HUES48 (cell line): ENCODE data around the gene CNTN6.

Experiments used
- H3K27ac ChIP-seq: one replicate; pipeline ENCODE4 v1.7.0; 2013; ENCODE audit warnings: low read depth, low read length, inconsistent platforms
- H3K27me3 ChIP-seq: 2 replicates; pipeline ENCODE4 v1.6.1; 2013; ENCODE audit warnings: mild to moderate bottlenecking, low read length; ENCODE audit not compliant: control insufficient read depth, insufficient read depth
- H3K36me3 ChIP-seq: 2 replicates; pipeline ENCODE4 v1.6.1; 2013; ENCODE audit warnings: low read length; ENCODE audit not compliant: control insufficient read depth, insufficient read depth
- H3K4me1 ChIP-seq: 2 replicates; pipeline ENCODE4 v1.6.1; 2013; ENCODE audit warnings: mild to moderate bottlenecking, low read length; ENCODE audit not compliant: control insufficient read depth, insufficient read depth
- H3K4me3 ChIP-seq: 2 replicates; pipeline ENCODE4 v1.5.1; 2013; ENCODE audit warnings: mild to moderate bottlenecking, low read depth, low read length
- H3K9ac ChIP-seq: 2 replicates; pipeline ENCODE4 v1.6.1; 2013; ENCODE audit warnings: mild to moderate bottlenecking, low read depth, low read length, moderate library complexity
- H3K9me3 ChIP-seq: 2 replicates; pipeline ENCODE4 v1.6.1; 2013; ENCODE audit warnings: low read length; ENCODE audit not compliant: control insufficient read depth, insufficient read depth

Gene CNTN6

GRCh38 chr3:1216856-1217255, 124.0 kb downstream of the CNTN6 start:
- Histone ChIP-seq H3K4me3 (no peak overlapping the region), H3K36me3 (no peaks in the 10 kb centered on the region), H3K9me3 (no peaks in the 10 kb centered on the region), H3K9ac (no peak overlapping the region), H3K27ac (no peak overlapping the region), H3K4me1 (peaks cover 10% of the 10 kb centered on the region; the same call in 1 of the 2 replicates), H3K27me3 (no peaks in the 10 kb centered on the region)

DNA sequence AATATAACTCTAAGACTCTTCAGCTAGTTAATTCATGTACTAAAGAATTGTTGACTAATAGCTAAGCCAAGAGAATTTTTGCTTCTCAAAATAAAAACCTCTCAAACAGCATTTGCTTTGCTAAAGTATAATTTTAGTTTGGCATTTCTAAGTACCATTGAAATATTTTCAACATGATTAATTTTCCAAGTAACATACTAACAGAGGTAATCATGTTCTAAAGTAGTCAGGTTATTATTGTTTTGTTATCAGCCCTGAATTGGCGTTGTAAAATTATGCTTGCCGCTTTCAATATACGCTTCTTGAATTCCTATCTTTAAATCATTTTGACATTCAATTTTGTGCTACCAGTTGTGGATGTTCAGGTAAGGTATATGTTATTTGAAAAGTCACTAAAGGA, 134.3 kb downstream of the CNTN6 start:
- H3K9ac ChIP-seq, result no peak overlapping the region
- H3K9me3 ChIP-seq, result no peaks in the 10 kb centered on the region
- H3K27ac ChIP-seq, result no peak overlapping the region
- H3K27me3 ChIP-seq, result no peaks in the 10 kb centered on the region
- H3K36me3 ChIP-seq, result no peaks in the 10 kb centered on the region
- H3K4me1 ChIP-seq, result 0 out of 2 replicates have a peak, but pooled peaks cover 7% of the 10 kb centered on the region
- H3K4me3 ChIP-seq, result no peak overlapping the region

- no peaks in the 10 kb centered on the region for H3K9me3 ChIP-seq
- H3K36me3 ChIP-seq, result no peaks in the 10 kb centered on the region
- H3K27ac ChIP-seq, result no peak overlapping the region
- no peak overlapping the region for H3K4me3 ChIP-seq
- H3K27me3 ChIP-seq, result no peaks in the 10 kb centered on the region
- peaks cover 12% of the 10 kb centered on the region; the same call in 1 of the 2 replicates for H3K4me1 ChIP-seq
- H3K9ac ChIP-seq, result no peak overlapping the region
Measured at GRCh38 chr3:1228289-1228688, 135.5 kb downstream of the CNTN6 start.

- peaks cover 12% of the 10 kb centered on the region; the same call in 1 of the 2 replicates for H3K4me1 ChIP-seq
- no peak overlapping the region for H3K27ac ChIP-seq
Measured at GRCh38 chr3:1230920-1231319, 138.1 kb downstream of the CNTN6 start.

GRCh38 chr3:1232276-1232675, 139.5 kb downstream of the CNTN6 start:
- Histone ChIP-seq H3K9ac (no peak overlapping the region), H3K9me3 (no peaks in the 10 kb centered on the region), H3K36me3 (no peaks in the 10 kb centered on the region), H3K4me1 (peaks cover 12% of the 10 kb centered on the region; the same call in 1 of the 2 replicates), H3K4me3 (no peak overlapping the region), H3K27ac (no peak overlapping the region), H3K27me3 (no peaks in the 10 kb centered on the region)

More at GRCh38 chr3:1230920-1231319, 138.1 kb downstream of the CNTN6 start:
- no peaks in the 10 kb centered on the region for H3K9me3 ChIP-seq
- no peaks in the 10 kb centered on the region for H3K27me3 ChIP-seq
- H3K36me3 ChIP-seq, result no peaks in the 10 kb centered on the region
- no peak overlapping the region for H3K9ac ChIP-seq
- no peak overlapping the region for H3K4me3 ChIP-seq

GRCh38 chr3:1235526-1236120, 142.8 kb downstream of the CNTN6 start:
- Histone ChIP-seq H3K27ac (peak overlapping the region; percentile 77), H3K4me3 (no peak overlapping the region), H3K4me1 (peaks cover 12% of the 10 kb centered on the region; the same call in 1 of the 2 replicates), H3K36me3 (no peaks in the 10 kb centered on the region), H3K9ac (no peak overlapping the region), H3K27me3 (no peaks in the 10 kb centered on the region), H3K9me3 (no peaks in the 10 kb centered on the region)

DNA sequence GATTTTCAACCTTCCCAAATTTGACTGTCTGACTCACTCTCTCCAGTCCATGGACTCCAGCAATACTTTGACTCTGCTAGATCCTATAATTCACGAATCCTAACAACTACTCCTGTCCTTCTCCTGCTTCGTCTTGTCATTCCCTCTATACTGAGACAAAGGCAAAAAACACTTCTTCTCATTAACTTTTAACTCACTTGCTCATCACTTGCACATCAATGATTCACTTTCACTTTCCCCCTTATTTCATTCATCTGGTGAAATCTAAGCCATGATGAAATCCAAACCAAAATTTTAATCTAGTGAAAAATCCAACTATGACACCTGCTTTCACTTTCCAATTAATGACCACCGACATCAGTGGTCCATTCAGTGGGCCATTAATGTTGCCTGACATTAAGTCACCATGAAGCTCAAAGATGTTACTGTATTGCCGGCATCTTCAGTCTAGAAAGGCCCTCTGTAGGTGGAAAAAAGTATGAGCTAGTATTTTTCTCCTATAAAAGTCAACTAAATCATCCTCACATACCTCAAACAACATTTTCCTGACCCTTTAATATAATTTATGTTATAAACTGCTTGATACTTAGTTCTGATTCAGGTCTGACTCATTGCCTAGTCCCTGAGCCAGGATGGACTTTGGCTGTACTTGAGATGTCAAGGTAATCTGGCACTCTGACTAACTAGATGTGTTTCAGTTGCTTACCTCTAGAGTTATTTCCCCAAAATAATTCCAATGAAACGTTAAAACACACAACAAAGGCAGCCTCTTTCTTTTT, 158.6 kb downstream of the CNTN6 start:
- no peak overlapping the region for H3K9ac ChIP-seq
- H3K27ac ChIP-seq, result no peak overlapping the region
- H3K27me3 ChIP-seq, result no peaks in the 10 kb centered on the region
- peaks cover 9% of the 10 kb centered on the region for H3K4me1 ChIP-seq
- H3K36me3 ChIP-seq, result no peaks in the 10 kb centered on the region
- no peaks in the 10 kb centered on the region for H3K9me3 ChIP-seq
- H3K4me3 ChIP-seq, result no peak overlapping the region

- no peak overlapping the region for H3K4me3 ChIP-seq
- no peaks in the 10 kb centered on the region for H3K36me3 ChIP-seq
- no peaks in the 10 kb centered on the region for H3K27me3 ChIP-seq
- no peak overlapping the region for H3K9ac ChIP-seq
- no peaks in the 10 kb centered on the region for H3K9me3 ChIP-seq
- no peak overlapping the region for H3K27ac ChIP-seq
- H3K4me1 ChIP-seq, result peaks cover 9% of the 10 kb centered on the region
Measured at GRCh38 chr3:1252061-1252430, 159.2 kb downstream of the CNTN6 start.

DNA sequence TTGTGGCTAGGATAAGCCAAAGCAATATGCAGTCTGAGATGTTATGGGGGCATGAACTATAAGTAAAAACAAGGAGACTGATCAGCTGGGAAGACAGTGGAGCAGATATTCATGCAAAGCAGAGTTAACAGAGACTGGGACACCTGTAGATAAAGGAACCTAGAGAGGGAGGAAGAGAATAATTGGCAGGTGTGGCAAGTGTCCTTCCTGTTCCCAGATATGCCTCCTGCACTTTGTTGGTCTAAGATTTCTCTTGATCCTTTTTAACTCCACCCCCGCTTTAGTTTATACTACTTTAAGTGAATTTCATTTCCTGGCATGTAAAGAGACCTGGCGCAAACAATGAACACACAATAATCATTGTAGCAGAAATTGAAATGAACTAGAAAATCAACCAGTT, 169.4 kb downstream of the CNTN6 start:
- H3K9ac ChIP-seq, result no peak overlapping the region
- no peaks in the 10 kb centered on the region for H3K36me3 ChIP-seq
- no peak overlapping the region for H3K4me3 ChIP-seq

DNA sequence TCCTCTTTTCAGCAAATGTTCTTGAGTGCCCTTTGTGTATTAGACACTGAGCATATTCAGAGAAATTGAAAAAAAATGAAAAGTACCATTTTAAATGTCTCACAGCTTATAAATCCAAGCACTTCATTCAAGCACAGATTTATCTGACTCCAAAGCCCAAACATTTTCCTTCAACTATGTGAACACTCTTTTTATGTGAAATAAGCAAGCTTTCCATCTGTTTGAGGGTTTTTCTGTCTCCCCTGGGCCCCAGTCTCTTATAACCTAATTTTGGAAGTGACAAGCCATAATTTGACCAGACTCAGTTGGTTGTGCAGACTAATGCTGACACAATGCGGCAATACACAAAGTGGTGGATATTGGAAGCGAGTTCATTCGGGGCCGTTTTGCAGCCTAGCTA, 170.3 kb downstream of the CNTN6 start:
- Histone ChIP-seq H3K9ac (no peak overlapping the region), H3K4me1 (no peaks in the 10 kb centered on the region), H3K36me3 (no peaks in the 10 kb centered on the region), H3K27ac (no peak overlapping the region), H3K27me3 (no peaks in the 10 kb centered on the region), H3K4me3 (no peak overlapping the region), H3K9me3 (no peaks in the 10 kb centered on the region)

More for the DNA sequence above, 169.4 kb downstream of the CNTN6 start:
- H3K9me3 ChIP-seq, result no peaks in the 10 kb centered on the region
- no peaks in the 10 kb centered on the region for H3K27me3 ChIP-seq
- no peak overlapping the region for H3K27ac ChIP-seq
- no peaks in the 10 kb centered on the region for H3K4me1 ChIP-seq

DNA sequence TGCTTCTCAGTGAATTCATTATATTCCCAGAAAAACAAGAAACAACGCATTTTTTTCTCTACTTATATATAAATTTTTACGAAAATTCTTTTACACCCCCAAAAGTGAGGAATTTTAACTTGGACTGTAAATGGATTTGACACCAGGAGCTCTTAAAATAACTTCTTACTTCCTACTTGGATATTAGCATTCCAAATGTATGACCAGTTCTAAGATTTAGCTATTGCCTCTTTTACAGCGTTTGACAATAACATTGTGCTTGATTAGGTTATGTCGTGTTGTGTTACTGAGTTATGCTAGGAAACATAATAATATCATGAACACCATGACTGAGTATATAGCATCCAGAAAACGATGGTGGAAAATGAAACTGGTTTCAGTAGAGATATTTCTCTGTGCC, 177.0 kb downstream of the CNTN6 start:
- no peaks in the 10 kb centered on the region for H3K4me1 ChIP-seq
- no peak overlapping the region for H3K4me3 ChIP-seq
- H3K9ac ChIP-seq, result no peak overlapping the region
- no peaks in the 10 kb centered on the region for H3K9me3 ChIP-seq
- H3K36me3 ChIP-seq, result no peaks in the 10 kb centered on the region
- H3K27me3 ChIP-seq, result no peaks in the 10 kb centered on the region
- H3K27ac ChIP-seq, result no peak overlapping the region
